GM23338 (cell line): Measurements from ENCODE around the gene HNRNPM. TPM values are rescaled to one million over a fixed set of nuclear protein-coding genes. Genes with fewer than 3 reads are reported as not detected.

ENCODE experiments used
- ATAC-seq: fragments of 200-7000 bp; cut with Tn5 transposase; 3 replicates; pipeline ENCODE4 v1.9.1; 2020
- DNase-seq: peaks from one replicate; pipeline ENCODE4 v3.0.0-alpha.2; 2015; ENCODE audit warnings: low spot score
- H2AFZ ChIP-seq: fragments of 200-600 bp; sonication (generic); 2 replicates; pipeline ENCODE4 v1.8.0; 2016; ENCODE audit warnings: antibody characterized with exemption, mild to moderate bottlenecking, moderate library complexity
- H3F3A ChIP-seq: fragments of 200-600 bp; sonication (generic); replicated peaks from 2 replicates; pipeline ENCODE4 v1.8.0; 2017; ENCODE audit warnings: antibody characterized with exemption, mixed run types, low read depth
- H3K27ac ChIP-seq: fragments of 200-600 bp; sonication (generic); 2 replicates; pipeline ENCODE4 v1.6.1; 2016; ENCODE audit warnings: low read depth
- H3K27me3 ChIP-seq: fragments of 200-600 bp; sonication (generic); 2 replicates; pipeline ENCODE4 v1.8.0; 2016; ENCODE audit warnings: mild to moderate bottlenecking, mixed run types, moderate library complexity; ENCODE audit not compliant: insufficient read depth
- H3K36me3 ChIP-seq: fragments of 200-600 bp; sonication (generic); 2 replicates; pipeline ENCODE4 v1.8.0; 2016; ENCODE audit warnings: mild to moderate bottlenecking; ENCODE audit not compliant: insufficient read depth
- H3K4me1 ChIP-seq: fragments of 200-600 bp; sonication (generic); 2 replicates; pipeline ENCODE4 v1.8.0; 2016; ENCODE audit warnings: mild to moderate bottlenecking, moderate library complexity; ENCODE audit not compliant: insufficient read depth
- H3K4me2 ChIP-seq: fragments of 200-600 bp; sonication (generic); 2 replicates; pipeline ENCODE4 v1.7.1; 2017; ENCODE audit warnings: mixed run types
- H3K4me3 ChIP-seq: fragments of 200-600 bp; sonication (generic); 2 replicates; pipeline ENCODE4 v1.6.1; 2016; ENCODE audit warnings: mixed run types
- H3K79me2 ChIP-seq: fragments of 200-600 bp; sonication (generic); replicated peaks from 2 replicates; pipeline ENCODE4 v1.8.0; 2017; ENCODE audit warnings: mild to moderate bottlenecking; ENCODE audit not compliant: insufficient read depth
- H3K9me2 ChIP-seq: fragments of 200-600 bp; sonication (generic); 2 replicates; pipeline ENCODE4 v1.8.0; 2017; ENCODE audit not compliant: insufficient read depth
- H4K20me1 ChIP-seq: fragments of 200-600 bp; sonication (generic); replicated peaks from 2 replicates; pipeline ENCODE4 v1.8.0; 2017; ENCODE audit warnings: mild to moderate bottlenecking; ENCODE audit not compliant: insufficient read depth
- H3K27ac Mint-ChIP-seq: 2 replicates; pipeline ENCODE4 v1.8.0; 2020; ENCODE audit warnings: inconsistent platforms, mild to moderate bottlenecking, moderate library complexity, mixed read lengths
- H3K27me3 Mint-ChIP-seq: 3 replicates; pipeline ENCODE4 v1.8.0; 2022; ENCODE audit warnings: low read depth, mild to moderate bottlenecking, moderate library complexity, mixed read lengths, inconsistent platforms; ENCODE audit not compliant: insufficient read depth, poor library complexity
- H3K36me3 Mint-ChIP-seq: 3 replicates; pipeline ENCODE4 v1.8.0; 2021; ENCODE audit warnings: low read depth, mild to moderate bottlenecking, inconsistent platforms, moderate library complexity, mixed read lengths
- H3K4me1 Mint-ChIP-seq: 3 replicates; pipeline ENCODE4 v1.8.0; 2020; ENCODE audit warnings: mild to moderate bottlenecking, inconsistent platforms, mixed read lengths
- H3K4me3 Mint-ChIP-seq: 3 replicates; pipeline ENCODE4 v1.8.0; 2021; ENCODE audit warnings: moderate library complexity, mild to moderate bottlenecking, inconsistent platforms, mixed read lengths
- H3K9me3 Mint-ChIP-seq: 3 replicates; pipeline ENCODE4 v1.8.0; 2020; ENCODE audit warnings: moderate library complexity, mild to moderate bottlenecking, inconsistent platforms, mixed read lengths
- CREB1 ChIP-seq: fragments of 250-450 bp; sonication (Bioruptor Pico); IDR thresholded peaks from 2 replicates; pipeline ENCODE4 v1.5.0; 2020; ENCODE audit warnings: low read depth, mild to moderate bottlenecking, moderate library complexity
- ETS1 ChIP-seq: IDR thresholded peaks from 2 replicates; pipeline ENCODE4 v1.6.1; 2016; ENCODE audit warnings: antibody characterized with exemption
- POLR2AphosphoS5 ChIP-seq: IDR thresholded peaks from 2 replicates; pipeline ENCODE4 v1.6.1; 2016; ENCODE audit warnings: antibody characterized with exemption, low read depth
- ZNF331 ChIP-seq: fragments of 250-450 bp; sonication (Bioruptor Pico); IDR thresholded peaks from 2 replicates; pipeline ENCODE4 v1.5.0; 2020; ENCODE audit warnings: low read depth, mild to moderate bottlenecking, moderate library complexity
- polyA plus RNA-seq: library from polyadenylated mRNA; unstranded; fragments of >200 nt; fragmentation: Nextera tagmentation; extraction: Ambion mirVana; gene quantifications from 2 replicates; pipeline ENCODE4 v1.2.1, GENCODE V29; 2016
- total RNA-seq: library from RNA; depleted of rRNA; stranded (reverse); fragments of >200 nt; shearing (Covaris generic); gene quantifications from 2 replicates; pipeline ENCODE4 v1.2.3, GENCODE V29; 2014
- TF ChIP-seq, protein P1 (sequence below), 2 experiments: fragments of 200-600 bp in 1 of 2; sonication (generic) in 1 of 2; conservative IDR thresholded peaks; 2 replicates each; pipeline versions ENCODE4 v1.5.1 to v1.6.1; 2016 to 2017; ENCODE audit warnings: antibody characterized with exemption in 2 of 2, low read depth in 2 of 2, mild to moderate bottlenecking in 2 of 2, moderate library complexity in 1 of 2

HNRNPM gene
- total and polyA plus RNA-seq, 2 experiments from 2014 or later, result 291 to 389 TPM

DNA sequence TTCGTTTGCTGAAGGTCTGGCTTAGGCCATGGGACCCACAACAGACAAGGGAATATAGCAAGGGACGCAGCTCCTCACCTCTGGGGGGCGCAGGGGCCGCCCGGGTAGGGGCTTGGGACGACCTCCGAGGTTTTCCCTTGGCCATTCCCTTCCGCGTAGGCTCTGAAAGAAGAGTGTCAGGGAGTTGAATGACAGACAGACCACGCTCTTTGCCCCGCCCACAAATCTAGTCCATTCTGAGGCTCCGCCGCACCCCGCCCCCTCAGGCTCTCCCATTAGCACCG, 80.6 kb downstream of the HNRNPM start:
- no peak overlapping the region for H3K4me3 ChIP-seq

DNA sequence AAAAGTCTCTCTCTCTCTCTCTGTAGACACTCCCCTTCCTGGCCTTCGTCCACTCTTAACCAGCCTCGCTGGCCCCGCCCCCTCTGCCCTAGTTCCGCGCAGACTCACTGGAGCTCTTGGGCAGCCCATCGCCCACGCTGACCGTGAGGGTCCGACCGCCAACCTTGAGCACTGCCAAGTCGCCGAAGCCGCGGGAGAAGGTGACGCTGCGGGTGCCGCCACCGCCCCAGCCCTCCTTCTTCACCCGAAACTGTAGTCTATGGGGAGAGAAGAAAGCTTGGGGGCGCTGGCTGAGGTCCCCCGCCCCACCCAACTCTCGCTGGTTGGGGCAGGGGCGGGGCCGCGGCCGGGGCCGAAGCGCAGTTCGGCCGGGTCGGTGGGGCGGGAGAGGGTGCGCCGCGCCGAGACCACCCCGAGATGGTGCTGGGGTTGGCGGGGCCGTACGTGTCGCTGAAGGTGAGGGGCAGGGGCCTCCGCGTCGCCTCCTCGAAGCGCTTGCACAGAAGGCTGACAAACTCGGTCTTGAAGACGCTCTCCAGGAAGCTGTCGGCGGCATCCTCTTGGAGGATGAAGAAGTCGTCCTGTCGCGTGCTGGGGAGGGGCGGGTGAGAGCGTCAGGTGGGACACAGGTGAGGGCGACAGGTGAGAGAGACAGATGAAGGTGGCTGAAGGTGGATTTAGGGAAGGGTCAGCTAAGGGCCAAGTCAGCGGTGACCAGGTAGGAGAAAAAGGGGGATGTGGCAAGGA, 81.7 kb downstream of the HNRNPM start:
- H3K27me3 ChIP-seq, result 0 out of 2 replicates have a peak, but pooled peaks cover 2% of the 10 kb centered on the region
- H3K36me3 ChIP-seq, result no peaks in the 10 kb centered on the region
- no peaks in the 10 kb centered on the region for H3K36me3 Mint-ChIP-seq
- H3K79me2 ChIP-seq, result no peaks in the 10 kb centered on the region; the same call in 1 of the 2 replicates
- peaks cover 13% of the 10 kb centered on the region for H3K27me3 Mint-ChIP-seq
- H3F3A ChIP-seq, result peaks cover 7% of the 10 kb centered on the region; the same call in 1 of the 2 replicates
- H3K9me2 ChIP-seq, result no peaks in the 10 kb centered on the region
- peaks cover 3% of the 10 kb centered on the region; the same call in 1 of the 2 replicates for H4K20me1 ChIP-seq
- H2AFZ ChIP-seq, result peak overlapping the region; percentile 95
- ATAC-seq, result peak; percentile 79
- H3K4me3 Mint-ChIP-seq, result no peak overlapping the region; the same call in 2 of the 3 replicates
- H3K4me1 Mint-ChIP-seq, result peaks cover 17% of the 10 kb centered on the region
- peaks cover 6% of the 10 kb centered on the region for H3K4me1 ChIP-seq
- H3K27ac Mint-ChIP-seq, result no peak overlapping the region; the same call in 1 of the 2 replicates
- peak; percentile 95 for TF ChIP-seq POLR2AphosphoS5
- TF ChIP-seq ZNF331, result no peak
- H3K27ac ChIP-seq, result peak overlapping the region; percentile 91
- DNase-seq, result peak; percentile 97
- H3K4me3 ChIP-seq, result peak overlapping the region; percentile 86
- H3K4me2 ChIP-seq, result peak overlapping the region; percentile 77
- H3K9me3 Mint-ChIP-seq, result no peaks in the 10 kb centered on the region; the same call in 1 of the 3 replicates

More for the DNA sequence above, 80.6 kb downstream of the HNRNPM start:
- Histone ChIP-seq H3K79me2 (no peaks in the 10 kb centered on the region; the same call in 1 of the 2 replicates), H2AFZ (0 out of 2 replicates have a peak overlapping the region, but pooled peaks have one; percentile 11), H3K27me3 (0 out of 2 replicates have a peak, but pooled peaks cover 2% of the 10 kb centered on the region), H3K36me3 (no peaks in the 10 kb centered on the region), H4K20me1 (peaks cover 3% of the 10 kb centered on the region; the same call in 1 of the 2 replicates), H3K4me2 (no peak overlapping the region), H3K4me1 (peaks cover 2% of the 10 kb centered on the region; the same call in 1 of the 2 replicates), H3K9me2 (no peaks in the 10 kb centered on the region), H3F3A (peaks cover 4% of the 10 kb centered on the region; the same call in 1 of the 2 replicates), H3K27ac (0 out of 2 replicates have a peak overlapping the region, but pooled peaks have one; percentile 35)
- no peak overlapping the region for H3K27ac Mint-ChIP-seq
- H3K27me3 Mint-ChIP-seq, result peaks cover 12% of the 10 kb centered on the region
- H3K36me3 Mint-ChIP-seq, result no peaks in the 10 kb centered on the region
- peaks cover 13% of the 10 kb centered on the region for H3K4me1 Mint-ChIP-seq
- H3K9me3 Mint-ChIP-seq, result no peaks in the 10 kb centered on the region; the same call in 1 of the 3 replicates
- H3K4me3 Mint-ChIP-seq, result no peak overlapping the region
- TF ChIP-seq ETS1 (no peak), POLR2AphosphoS5 (no peak), CREB1 (CRISPR knock-in tag) (peak; percentile 2; the same call in 1 of the 2 replicates)
- TF ChIP-seq, protein P1, sequence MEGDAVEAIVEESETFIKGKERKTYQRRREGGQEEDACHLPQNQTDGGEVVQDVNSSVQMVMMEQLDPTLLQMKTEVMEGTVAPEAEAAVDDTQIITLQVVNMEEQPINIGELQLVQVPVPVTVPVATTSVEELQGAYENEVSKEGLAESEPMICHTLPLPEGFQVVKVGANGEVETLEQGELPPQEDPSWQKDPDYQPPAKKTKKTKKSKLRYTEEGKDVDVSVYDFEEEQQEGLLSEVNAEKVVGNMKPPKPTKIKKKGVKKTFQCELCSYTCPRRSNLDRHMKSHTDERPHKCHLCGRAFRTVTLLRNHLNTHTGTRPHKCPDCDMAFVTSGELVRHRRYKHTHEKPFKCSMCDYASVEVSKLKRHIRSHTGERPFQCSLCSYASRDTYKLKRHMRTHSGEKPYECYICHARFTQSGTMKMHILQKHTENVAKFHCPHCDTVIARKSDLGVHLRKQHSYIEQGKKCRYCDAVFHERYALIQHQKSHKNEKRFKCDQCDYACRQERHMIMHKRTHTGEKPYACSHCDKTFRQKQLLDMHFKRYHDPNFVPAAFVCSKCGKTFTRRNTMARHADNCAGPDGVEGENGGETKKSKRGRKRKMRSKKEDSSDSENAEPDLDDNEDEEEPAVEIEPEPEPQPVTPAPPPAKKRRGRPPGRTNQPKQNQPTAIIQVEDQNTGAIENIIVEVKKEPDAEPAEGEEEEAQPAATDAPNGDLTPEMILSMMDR (conservative IDR thresholded peaks at IDR 0.05; ENCODE audit: low read depth in 2 of 2), result peak; percentile 72 to 82
- ATAC-seq (peak; percentile 77), DNase-seq (no peak)
